IPS-18c (cell line): Measurements from ENCODE around the gene CPNE9.

Source experiments
- H3K4me3 ChIP-seq: 2 replicates; pipeline ENCODE4 v1.7.0; 2013; ENCODE audit warnings: low read depth, mild to moderate bottlenecking, low read length, moderate library complexity; ENCODE audit not compliant: insufficient read depth
- H3K9me3 ChIP-seq: one replicate; pipeline ENCODE4 v1.6.1; 2013; ENCODE audit warnings: mild to moderate bottlenecking, low read length, moderate library complexity; ENCODE audit not compliant: control insufficient read depth, insufficient read depth

CPNE9 gene

GRCh38 chr3:9703736-9704346, at the start of gene CPNE9:
TSS of gene CPNE9 (plus strand) at chr3:9703833. CDS start at chr3:9703997, 164 bp downstream.
- Histone ChIP-seq H3K4me3 (peak within 1 kb of the TSS; percentile 60), H3K9me3 (no peaks in the 10 kb centered on the region)

DNA sequence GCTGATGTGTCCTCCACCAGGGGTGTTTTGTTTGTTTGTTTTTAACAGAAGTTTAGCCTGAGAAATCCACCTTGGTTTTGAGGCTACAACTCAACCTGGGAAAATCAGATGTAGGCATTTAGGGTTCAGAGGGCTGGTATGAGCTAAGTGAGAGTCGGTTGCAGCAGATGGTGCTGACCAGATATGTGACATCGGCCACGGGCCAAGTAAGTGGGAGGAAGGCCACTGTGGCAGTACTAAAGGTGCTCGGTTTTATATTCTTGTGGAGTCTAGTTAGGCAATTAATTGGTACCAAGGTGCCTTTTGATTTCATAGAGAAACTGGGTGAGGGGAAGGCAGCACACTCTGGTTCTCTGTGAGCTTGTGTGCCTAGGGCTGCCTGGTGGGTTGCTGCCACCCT, 43.8 kb upstream of the CPNE9 start:
- no peaks in the 10 kb centered on the region for H3K9me3 ChIP-seq
- no peak overlapping the region for H3K4me3 ChIP-seq

- no peaks in the 10 kb centered on the region for H3K9me3 ChIP-seq
Measured at GRCh38 chr3:9660972-9661371, 42.7 kb upstream of the CPNE9 start.

DNA sequence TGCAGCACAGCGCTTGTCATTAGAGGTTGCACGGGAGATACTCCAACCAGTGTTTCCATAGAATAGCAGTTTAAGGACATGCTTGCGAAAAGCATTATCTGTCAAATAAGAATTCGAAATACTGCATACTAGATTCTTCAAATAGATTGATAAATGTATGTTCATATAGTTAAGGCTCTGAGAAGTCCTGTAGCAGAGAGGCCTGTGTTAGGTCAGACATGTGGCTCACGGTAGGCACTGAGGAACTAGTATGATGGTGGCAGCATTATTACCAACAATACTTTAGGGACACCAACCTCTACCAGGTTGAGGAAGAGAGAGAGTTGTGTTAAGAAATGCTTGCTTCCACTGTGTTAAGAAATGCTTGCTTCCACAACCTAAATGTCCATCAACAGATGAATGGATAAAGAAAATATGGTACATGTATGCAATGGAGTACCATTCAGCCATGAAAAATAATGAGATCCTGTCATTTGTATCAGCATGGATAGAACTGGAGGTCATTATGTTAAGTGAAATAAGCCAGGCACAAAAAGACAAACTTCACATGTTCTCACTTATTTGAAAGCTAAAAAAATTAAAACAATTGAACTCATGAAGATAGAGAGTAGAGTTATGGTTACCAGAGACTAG, 39.4 kb upstream of the CPNE9 start:
- Histone ChIP-seq H3K9me3 (no peaks in the 10 kb centered on the region), H3K4me3 (no peak overlapping the region)

More at GRCh38 chr3:9660972-9661371, 42.7 kb upstream of the CPNE9 start:
- no peak overlapping the region for H3K4me3 ChIP-seq

DNA sequence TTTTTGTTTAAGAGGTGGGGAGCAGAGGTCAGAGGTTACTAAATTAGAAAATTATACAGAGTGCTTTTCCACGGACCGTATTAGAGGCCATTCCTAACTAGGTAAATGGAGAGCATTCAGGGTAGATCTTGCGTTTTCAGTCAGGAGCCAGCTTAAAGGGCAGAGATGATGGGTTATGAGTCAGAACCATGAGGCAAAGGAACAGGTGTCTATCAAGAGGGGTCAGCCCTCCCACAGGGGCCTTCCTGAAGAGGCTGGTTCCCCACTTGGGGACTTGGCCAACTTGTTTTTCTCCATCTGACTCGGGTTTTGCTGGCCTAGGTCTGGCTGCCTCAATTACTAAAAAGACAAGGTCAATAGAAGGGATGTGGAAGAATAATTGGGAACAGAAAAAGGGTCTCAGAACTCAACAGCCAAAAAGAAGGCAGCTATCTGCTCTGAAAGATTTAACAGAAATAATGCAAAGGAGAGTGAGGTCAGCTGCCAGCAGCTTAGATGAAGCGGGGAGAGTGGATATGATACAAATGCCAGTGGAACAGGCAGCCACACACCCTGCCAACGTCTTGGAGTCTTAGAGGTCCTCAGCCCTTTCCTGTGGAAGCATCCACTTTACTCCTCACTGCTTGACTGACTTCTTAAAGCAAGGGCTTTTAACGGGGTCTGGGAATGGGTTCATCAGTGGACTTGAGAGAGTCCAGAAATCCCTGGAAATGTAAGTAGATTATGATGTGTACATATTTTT, 36.8 kb upstream of the CPNE9 start:
- no peak overlapping the region for H3K4me3 ChIP-seq
- H3K9me3 ChIP-seq, result no peaks in the 10 kb centered on the region

DNA sequence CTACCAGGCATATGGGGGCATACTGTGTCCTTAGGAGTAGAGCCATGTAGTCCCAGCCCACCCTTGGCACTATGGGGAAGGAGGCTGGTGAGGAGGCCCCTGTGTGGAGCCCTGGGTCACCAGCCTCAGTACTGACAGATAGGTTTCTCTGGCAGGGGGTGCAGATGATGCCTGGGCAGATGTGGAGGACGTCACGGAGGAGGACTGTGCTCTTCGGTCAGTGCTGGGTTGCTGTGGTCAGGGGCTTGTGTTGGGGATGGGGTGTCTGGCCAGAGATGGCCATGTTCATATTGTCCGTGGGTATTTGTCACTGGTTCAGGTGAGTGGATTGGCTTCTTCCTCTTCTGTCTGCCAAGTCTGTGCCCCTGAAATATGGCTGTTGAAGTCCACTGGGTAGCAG, 34.4 kb upstream of the CPNE9 start:
- Histone ChIP-seq H3K4me3 (no peak overlapping the region), H3K9me3 (no peaks in the 10 kb centered on the region)

DNA sequence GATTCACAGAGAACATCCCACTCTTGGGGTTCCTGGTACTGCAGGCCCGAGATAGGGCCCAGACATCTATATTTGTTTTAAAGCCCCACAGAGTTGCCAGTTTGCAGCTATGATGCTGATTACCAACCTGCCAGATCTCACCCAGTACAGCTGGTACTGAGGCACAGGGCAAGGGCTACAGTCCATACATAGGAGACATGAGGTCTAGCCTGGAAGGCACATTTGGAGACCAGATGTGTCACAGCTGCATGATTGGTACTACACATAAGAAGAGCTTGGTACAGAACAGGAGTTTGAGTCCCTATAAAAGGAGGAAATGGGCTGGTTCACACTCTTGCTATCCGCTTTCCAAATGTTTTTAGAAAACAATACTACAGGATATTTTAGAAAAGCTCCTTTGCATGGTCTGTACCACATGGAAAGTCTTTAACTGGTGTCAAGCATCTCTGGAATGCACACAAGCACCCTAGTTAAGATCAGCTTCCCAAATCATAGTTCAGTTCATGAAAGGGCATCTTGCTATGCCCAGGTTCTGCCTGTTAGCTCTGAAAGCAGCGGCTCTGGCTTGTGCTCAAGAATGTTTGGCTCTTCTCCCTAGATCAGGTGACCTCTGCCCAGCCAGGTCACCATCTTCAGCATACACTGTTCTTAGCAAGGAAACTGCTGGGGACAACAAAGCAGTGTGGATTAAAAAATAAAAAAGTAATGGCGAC, 33.8 kb upstream of the CPNE9 start:
- no peaks in the 10 kb centered on the region for H3K9me3 ChIP-seq
- H3K4me3 ChIP-seq, result no peak overlapping the region

DNA sequence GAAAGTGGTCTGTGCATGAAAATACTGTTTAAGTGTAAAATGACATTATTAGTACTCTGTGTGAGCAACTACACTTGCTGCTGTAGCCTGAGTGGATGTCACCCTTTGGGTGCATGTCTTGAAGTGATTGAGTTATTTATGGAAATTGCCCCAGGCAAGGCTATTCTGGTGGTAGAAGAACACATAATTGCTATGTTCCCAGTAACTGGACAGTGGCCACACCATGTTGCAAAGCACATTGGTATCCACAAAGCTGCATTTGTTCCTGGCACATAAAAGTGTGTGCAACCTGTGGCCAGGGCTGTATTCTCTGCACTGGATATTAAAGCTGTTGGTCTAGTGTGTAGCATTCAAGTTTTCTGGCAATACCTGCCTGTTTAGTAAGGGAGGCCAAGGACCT, 30.6 kb upstream of the CPNE9 start:
- Histone ChIP-seq H3K4me3 (no peak overlapping the region), H3K9me3 (no peaks in the 10 kb centered on the region)

DNA sequence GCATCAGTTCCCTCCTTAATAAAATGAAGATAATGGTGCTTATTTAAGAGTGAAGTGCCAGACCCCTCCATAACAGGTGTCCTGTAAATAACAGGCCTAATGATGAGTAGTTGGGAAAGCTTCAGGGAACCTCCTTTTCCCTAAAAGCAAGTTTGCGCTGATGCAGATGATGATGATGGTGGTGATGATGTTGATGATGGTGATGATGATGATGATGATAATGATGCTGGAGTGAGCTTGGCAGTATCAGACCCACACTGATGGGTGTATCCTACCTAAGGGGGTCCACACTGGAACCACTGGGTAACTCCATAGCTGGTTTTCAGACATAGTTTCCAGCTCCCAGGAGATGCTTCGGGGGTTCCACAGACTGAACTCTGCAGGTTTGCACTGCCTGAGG, 29.9 kb upstream of the CPNE9 start:
- Histone ChIP-seq H3K9me3 (no peaks in the 10 kb centered on the region), H3K4me3 (no peak overlapping the region)

DNA sequence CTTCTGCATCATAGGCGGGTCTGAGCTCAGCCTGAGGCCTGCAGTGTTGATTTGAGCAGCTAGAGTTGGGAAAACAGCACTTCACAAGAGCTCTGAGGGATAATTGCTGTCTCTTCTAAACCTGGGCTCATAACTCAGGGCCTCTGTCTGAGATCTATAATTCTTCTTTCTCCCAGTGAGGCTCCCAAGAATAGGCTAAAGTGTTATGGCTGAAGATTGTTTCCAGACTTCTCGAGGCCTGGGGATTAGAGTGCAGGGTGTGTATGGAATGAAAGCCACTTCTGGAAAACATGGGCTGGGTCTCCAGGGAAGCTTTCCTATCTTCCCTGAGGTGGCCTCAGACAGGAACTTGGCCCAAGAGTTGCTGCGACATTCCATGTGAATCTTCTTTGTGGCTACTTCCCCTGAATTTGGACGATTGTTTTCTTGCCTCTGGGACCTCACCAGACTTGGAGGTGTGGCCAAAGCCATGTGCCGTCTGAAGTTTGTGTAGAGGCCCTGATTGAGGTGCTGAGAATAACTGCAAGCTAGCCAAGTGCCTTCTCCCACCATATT, 27.8 kb upstream of the CPNE9 start:
- H3K9me3 ChIP-seq, result no peaks in the 10 kb centered on the region
- no peak overlapping the region for H3K4me3 ChIP-seq

- no peak overlapping the region for H3K4me3 ChIP-seq
- H3K9me3 ChIP-seq, result no peaks in the 10 kb centered on the region
Measured at GRCh38 chr3:9676785-9677184, 26.8 kb upstream of the CPNE9 start.

- no peak overlapping the region for H3K4me3 ChIP-seq
- H3K9me3 ChIP-seq, result no peaks in the 10 kb centered on the region
Measured at GRCh38 chr3:9678493-9678892, 25.1 kb upstream of the CPNE9 start.

DNA sequence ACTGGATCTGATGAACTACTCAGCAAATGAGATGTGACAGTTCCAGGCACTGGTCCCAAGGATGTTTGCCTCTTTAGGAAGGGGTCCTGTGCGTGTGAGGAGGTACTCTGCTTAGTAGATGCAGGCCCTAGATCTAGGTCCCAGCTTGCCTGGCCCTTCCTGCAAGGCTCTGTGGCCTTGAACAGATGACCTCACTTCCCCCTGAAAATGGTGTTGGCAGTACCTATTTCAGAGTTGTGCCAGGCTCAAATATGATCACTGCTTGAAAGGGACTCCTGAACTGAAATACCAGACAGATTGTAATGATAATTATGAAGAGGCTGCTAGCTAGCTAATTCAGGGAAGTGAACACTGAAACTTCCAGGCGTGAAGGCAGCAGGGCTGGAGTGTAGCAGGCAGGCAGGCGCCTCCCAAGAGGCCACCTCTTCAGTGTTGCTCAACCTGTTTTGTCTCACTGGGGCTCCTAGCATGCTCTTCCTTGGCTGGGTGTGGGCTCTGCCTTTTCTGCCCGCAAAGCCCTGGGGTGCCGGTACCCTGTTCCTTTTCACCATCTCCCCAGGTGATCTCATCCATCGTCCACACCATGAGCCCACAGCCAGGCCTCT, 24.1 kb upstream of the CPNE9 start:
- no peak overlapping the region for H3K4me3 ChIP-seq
- no peaks in the 10 kb centered on the region for H3K9me3 ChIP-seq

- Histone ChIP-seq H3K9me3 (no peaks in the 10 kb centered on the region), H3K4me3 (no peak overlapping the region)
Measured at GRCh38 chr3:9681011-9681722, 22.5 kb upstream of the CPNE9 start.

DNA sequence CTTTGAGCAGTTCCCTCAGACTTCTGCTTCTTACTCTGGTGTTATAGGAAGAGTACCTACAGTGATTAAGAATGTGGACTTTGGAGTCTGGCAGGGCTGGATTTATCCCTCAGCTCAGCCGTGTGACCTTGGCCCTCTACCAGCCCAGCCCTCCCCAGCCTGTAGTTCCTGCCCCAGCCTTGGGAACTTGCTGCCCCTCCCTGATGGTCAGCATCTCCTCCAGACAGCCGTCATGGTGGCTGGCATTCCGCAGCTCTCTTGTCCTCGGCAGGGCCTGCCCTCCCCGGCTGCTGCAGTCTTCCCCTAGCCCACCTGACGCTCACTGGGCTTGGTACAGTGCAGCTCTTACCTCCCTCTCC, 21.9 kb upstream of the CPNE9 start:
- Histone ChIP-seq H3K4me3 (no peak overlapping the region), H3K9me3 (no peaks in the 10 kb centered on the region)

DNA sequence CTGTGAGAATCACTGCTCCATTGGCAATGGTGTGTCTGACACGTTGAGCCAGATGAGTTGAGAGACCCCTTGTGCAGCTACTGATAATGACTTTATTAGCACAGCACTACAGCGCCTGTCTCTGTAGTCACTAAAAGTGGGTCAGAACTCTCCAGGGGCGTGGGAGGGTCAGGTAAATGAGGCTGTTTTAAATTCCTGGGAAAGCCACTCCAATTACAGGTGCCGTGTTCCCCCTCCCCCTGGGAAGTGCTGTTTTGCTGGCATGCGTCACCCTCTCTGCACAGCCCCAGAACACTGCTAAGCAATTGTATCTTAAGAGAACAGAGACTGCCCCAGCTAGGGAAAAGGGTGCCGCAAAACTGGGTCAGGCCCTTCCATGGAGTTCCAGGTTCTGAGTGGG, 21.5 kb upstream of the CPNE9 start:
- Histone ChIP-seq H3K4me3 (no peak overlapping the region), H3K9me3 (no peaks in the 10 kb centered on the region)

DNA sequence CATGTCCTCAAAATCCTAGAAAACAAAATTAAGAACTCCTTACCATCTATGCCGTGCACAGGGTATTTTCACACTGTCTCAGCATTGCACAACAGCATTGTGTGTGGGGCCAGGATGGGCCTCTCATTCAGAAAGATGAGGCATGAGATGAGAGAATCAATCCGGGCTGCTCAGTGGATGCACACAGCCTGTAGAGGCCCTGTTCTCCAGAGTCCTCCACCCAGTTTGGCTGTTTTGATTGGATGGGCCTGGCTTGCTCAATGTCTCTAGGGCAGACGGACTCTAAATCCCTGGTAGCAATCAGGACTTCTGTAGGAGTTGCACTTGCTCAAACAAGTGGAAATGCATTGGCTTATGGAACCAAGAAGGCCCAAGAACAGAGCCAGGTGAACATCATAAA, 20.2 kb upstream of the CPNE9 start:
- Histone ChIP-seq H3K4me3 (no peak overlapping the region), H3K9me3 (no peaks in the 10 kb centered on the region)
